ENCODE measurements around the gene ZNF319. TPM values are rescaled to one million over a fixed set of nuclear protein-coding genes. Genes with fewer than 3 reads are reported as not detected.

ZNF319 gene
- total and polyA plus RNA-seq, 4 donors: 0.64 to 3.4 (median 2.6) TPM

GRCh38 chr16:57962046-57962445 lies 38.4 kb downstream of the ZNF319 start (continued):
- TF ChIP-seq ZBTB33 (IDR thresholded peaks at IDR 0.05) (no peak), SP1 (IDR thresholded peaks at IDR 0.05) (no peak), NR2F2 (IDR thresholded peaks at IDR 0.05) (no peak), RXRA (IDR thresholded peaks at IDR 0.05) (no peak), FOXA2 (IDR thresholded peaks at IDR 0.05) (no peak)

- no peak for DNase-seq (ENCODE audit: low spot score)
- Histone ChIP-seq H3K4me1 (ENCODE audit: control insufficient read depth in 4 of 4, insufficient read depth in 4 of 4, low read length in 3 of 4) (no peaks in the 10 kb centered on the region), H3K9me3 (ENCODE audit: control insufficient read depth in 4 of 4, low read length in 3 of 4) (no peaks in the 10 kb centered on the region), H3K36me3 (ENCODE audit: control insufficient read depth in 4 of 4, insufficient read depth in 3 of 4, low read depth in 1 of 4, low read length in 3 of 4) (no peaks in the 10 kb centered on the region), H3K4me3 (ENCODE audit: low read depth in 1 of 3, low read length in 3 of 3) (no peak overlapping the region), H3K9ac (ENCODE audit: low read depth in 1 of 2, low read length in 2 of 2) (no peak overlapping the region), H3K27me3 (ENCODE audit: control insufficient read depth in 4 of 4, insufficient read depth in 4 of 4, low read length in 3 of 4) (no peaks in the 10 kb centered on the region), H3K27ac (ENCODE audit: low read depth in 1 of 2, low read length in 2 of 2) (no peak overlapping the region)
- WGBS: 57% methylated on average over 2 of the region's 2 CpGs
- TF ChIP-seq ZBTB33 (IDR thresholded peaks at IDR 0.05) (no peak), NR2F2 (IDR thresholded peaks at IDR 0.05) (no peak), RXRA (IDR thresholded peaks at IDR 0.05) (no peak)
Measured at GRCh38 chr16:57961538-57961937, 38.9 kb downstream of the ZNF319 start.

GRCh38 chr16:57960826-57961472 lies 39.5 kb downstream of the ZNF319 start:
- TF ChIP-seq ATF3 (IDR thresholded peaks at IDR 0.05) (no peak), JUND (IDR thresholded peaks at IDR 0.05) (no peak), MAX (IDR thresholded peaks at IDR 0.05) (no peak), CTCF (IDR thresholded peaks at IDR 0.05; ENCODE audit: low read depth, low read length, missing input control) (no peak), HNF4A (conservative IDR thresholded peaks at IDR 0.05) (no peak)
- Histone ChIP-seq H3K27ac (ENCODE audit: low read depth in 1 of 2, low read length in 2 of 2) (no peak overlapping the region), H3K9ac (ENCODE audit: low read depth in 1 of 2, low read length in 2 of 2) (no peak overlapping the region), H3K9me3 (ENCODE audit: control insufficient read depth in 4 of 4, low read length in 3 of 4) (no peaks in the 10 kb centered on the region), H3K27me3 (ENCODE audit: control insufficient read depth in 4 of 4, insufficient read depth in 4 of 4, low read length in 3 of 4) (no peaks in the 10 kb centered on the region), H3K4me3 (ENCODE audit: low read depth in 1 of 3, low read length in 3 of 3) (no peak overlapping the region), H3K4me1 (ENCODE audit: control insufficient read depth in 4 of 4, insufficient read depth in 4 of 4, low read length in 3 of 4) (no peaks in the 10 kb centered on the region), H3K36me3 (ENCODE audit: control insufficient read depth in 4 of 4, insufficient read depth in 3 of 4, low read depth in 1 of 4, low read length in 3 of 4) (no peaks in the 10 kb centered on the region)
- 90% methylated on average over 7 of the region's 7 CpGs for WGBS
- no peak for DNase-seq (ENCODE audit: low spot score)
